Medulla oblongata (tissue), 1 donor: ENCODE results near the gene PRKAG2.
"Not testable (repeated sequence)": the region's sequence is repeated elsewhere in the genome, so short reads cannot be mapped to it uniquely, and the experiment has no call there.

Experiments used
- DNase-seq: peaks from one replicate; pipeline ENCODE4 v3.0.0-alpha.2; 2015; ENCODE audit errors: extremely low spot score

The PRKAG2 gene

GRCh38 chr7:151876899-151877777 is at the start of gene PRKAG2:
Gene PRKAG2, minus strand, starts transcription at chr7:151877115. Its CDS starts 495 bp downstream, at chr7:151876620.
- peak; percentile 21 for DNase-seq

- no peak for DNase-seq
These were observed 49.4 kb upstream of the PRKAG2 start for GRCh38 chr7:151926336-151926712.

- peak; percentile 57 for DNase-seq
These were observed 48.8 kb upstream of the PRKAG2 start for GRCh38 chr7:151925446-151926335.

GRCh38 chr7:151924508-151924907 is 47.6 kb upstream of the PRKAG2 start:
- DNase-seq = no peak

- no peak for DNase-seq
These were observed 47.1 kb upstream of the PRKAG2 start for GRCh38 chr7:151924001-151924400.

- peak; percentile 85 for DNase-seq
These were observed 46.4 kb upstream of the PRKAG2 start for GRCh38 chr7:151923097-151923876.

- DNase-seq = no peak
These were observed 44.5 kb upstream of the PRKAG2 start for GRCh38 chr7:151921451-151921850.

GRCh38 chr7:151920488-151920887 is 43.6 kb upstream of the PRKAG2 start:
- DNase-seq = no peak

GRCh38 chr7:151919595-151919994 is 42.7 kb upstream of the PRKAG2 start:
- no peak for DNase-seq

- DNase-seq = no peak
These were observed 41.6 kb upstream of the PRKAG2 start for GRCh38 chr7:151918510-151918843.

GRCh38 chr7:151917791-151918509 is 41.0 kb upstream of the PRKAG2 start:
- no peak for DNase-seq

- no peak for DNase-seq
These were observed 37.1 kb upstream of the PRKAG2 start for GRCh38 chr7:151914051-151914450.

- not testable (repeated sequence) for DNase-seq
These were observed 33.7 kb upstream of the PRKAG2 start for GRCh38 chr7:151910655-151911054.

GRCh38 chr7:151907115-151907514 is 30.2 kb upstream of the PRKAG2 start:
- DNase-seq = not testable (repeated sequence)

- no peak for DNase-seq
These were observed 28.9 kb upstream of the PRKAG2 start for GRCh38 chr7:151905766-151906165.

GRCh38 chr7:151905353-151905752 is 28.4 kb upstream of the PRKAG2 start:
- no peak for DNase-seq

- no peak for DNase-seq
These were observed 27.4 kb upstream of the PRKAG2 start for GRCh38 chr7:151904270-151904669.

GRCh38 chr7:151903249-151904032 is 26.5 kb upstream of the PRKAG2 start:
- DNase-seq = no peak

- no peak for DNase-seq
These were observed 25.4 kb upstream of the PRKAG2 start for GRCh38 chr7:151902311-151902710.

GRCh38 chr7:151901828-151902227 is 24.9 kb upstream of the PRKAG2 start:
- DNase-seq = no peak
